K562 (cell line): ENCODE measurements around the gene TMEM203. TPM values are rescaled to one million over a fixed set of nuclear protein-coding genes. Genes with fewer than 3 reads are reported as not detected.

Experiments used
- ATAC-seq: fragments of 200-7000 bp; cut with Tn5 transposase; 3 replicates; pipeline ENCODE4 v1.9.1; 2020; ENCODE audit warnings: moderate library complexity
- BruUV-seq: library from RNA; stranded (reverse); fragments of 400-500 nt; replicated peaks from 2 replicates; lab custom pipeline; 2021; lab: Mats Ljungman, UMichigan
- CTCF ChIA-PET: fragments of 300-600 bp; formaldehyde crosslinking; extraction: SDS; loops from one replicate; lab custom pipeline; 2021; ENCODE audit warnings: low intra/inter-chr PET ratio; lab: Yijun Ruan, JAX
- POLR2A ChIA-PET: fragments of 300-600, 350-650 bp; sonication (Branson Sonifier 250); formaldehyde crosslinking; extraction: SDS; loops from one replicate; lab custom pipeline; 2021; ENCODE audit warnings: antibody characterized with exemption, inconsistent platforms; lab: Yijun Ruan, JAX
- DNase-seq, 4 experiments: peaks; one replicate each; pipeline versions ENCODE4 v3.0.0 to v3.0.0-alpha.2; 2011 to 2018; ENCODE audit warnings: low spot score in 3 of 4, mixed read lengths in 3 of 4; ENCODE audit errors: extremely low read depth in 1 of 4
- FAIRE-seq: peaks from 2 replicates; lab custom pipeline; 2011; peaks lifted over from hg19 to GRCh38; lab: Jason Lieb, UNC
- H2AFZ ChIP-seq: 2 replicates; pipeline ENCODE4 v1.6.0; 2011; ENCODE audit warnings: low read depth, low read length, control low read depth, inconsistent platforms
- H3K27ac ChIP-seq: fragments of 200-600 bp; 3 replicates; pipeline ENCODE4 v1.8.0; 2011; ENCODE audit warnings: low read depth, mild to moderate bottlenecking, control low read depth, inconsistent platforms, low read length, moderate library complexity, mixed read lengths; ENCODE audit errors: extremely low read depth
- H3K27me3 ChIP-seq, 2 experiments: fragments of 300-600 bp in 1 of 2; 2 replicates in 1 of 2; 3 replicates in 1 of 2; pipeline versions ENCODE4 v1.6.0 to v1.8.0; 2011; ENCODE audit warnings: inconsistent platforms in 2 of 2, low read length in 2 of 2, mild to moderate bottlenecking in 1 of 2, mixed read lengths in 1 of 2, moderate library complexity in 1 of 2; ENCODE audit not compliant: control insufficient read depth in 2 of 2, insufficient read depth in 2 of 2
- H3K36me3 ChIP-seq: fragments of 300-600 bp; 3 replicates; pipeline ENCODE4 v1.8.0; 2011; ENCODE audit warnings: mild to moderate bottlenecking, low read length, inconsistent platforms; ENCODE audit not compliant: control insufficient read depth, insufficient read depth
- H3K4me1 ChIP-seq, 2 experiments: fragments of 200-600 bp in 1 of 2; replicated peaks in 1 of 2; 2 replicates in 1 of 2; 3 replicates in 1 of 2; pipeline versions ENCODE4 v1.5.1 to v1.8.0; 2011; ENCODE audit warnings: inconsistent platforms in 2 of 2, low read length in 2 of 2, mild to moderate bottlenecking in 1 of 2, mixed read lengths in 1 of 2, moderate library complexity in 1 of 2; ENCODE audit not compliant: control insufficient read depth in 2 of 2, insufficient read depth in 2 of 2
- H3K4me2 ChIP-seq: 2 replicates; pipeline ENCODE4 v1.6.1; 2011; ENCODE audit warnings: low read length, control low read depth, inconsistent platforms, mixed read lengths; ENCODE audit not compliant: insufficient read depth
- H3K4me3 ChIP-seq: fragments of 200-600 bp; sonication (generic), shearing (Covaris generic); 2 replicates; pipeline ENCODE4 v1.5.1; 2016; ENCODE audit warnings: control low read depth, inconsistent platforms
- H3K79me2 ChIP-seq: fragments of 200-600 bp; 3 replicates; pipeline ENCODE4 v1.8.0; 2011; ENCODE audit warnings: low read length, inconsistent platforms; ENCODE audit not compliant: control insufficient read depth, insufficient read depth
- H3K9ac ChIP-seq, 2 experiments: 2 replicates each; pipeline versions ENCODE4 v1.6.0 to v1.6.1; 2011; ENCODE audit warnings: low read depth in 2 of 2, low read length in 2 of 2, control low read depth in 1 of 2, inconsistent platforms in 1 of 2, mild to moderate bottlenecking in 1 of 2, mixed read lengths in 1 of 2; ENCODE audit not compliant: insufficient read depth in 1 of 2
- H3K9me1 ChIP-seq: one replicate; pipeline ENCODE4 v1.6.0; 2011; ENCODE audit warnings: inconsistent platforms, mild to moderate bottlenecking, low read length, moderate library complexity; ENCODE audit not compliant: control insufficient read depth, insufficient read depth
- H3K9me3 ChIP-seq: replicated peaks from 2 replicates; pipeline ENCODE4 v1.5.1; 2011; ENCODE audit warnings: low read depth, low read length, inconsistent platforms; ENCODE audit not compliant: control insufficient read depth, insufficient read depth
- H4K20me1 ChIP-seq: replicated peaks from 2 replicates; pipeline ENCODE4 v1.6.1; 2011; ENCODE audit warnings: low read length, inconsistent platforms, mixed read lengths; ENCODE audit not compliant: control insufficient read depth, insufficient read depth
- EP400 ChIP-seq: fragments of 450-650 bp; IDR thresholded peaks from 2 replicates; pipeline ENCODE4 v1.6.1; 2017; ENCODE audit warnings: antibody characterized with exemption, mild to moderate bottlenecking, moderate library complexity
- HMGN3 ChIP-seq: IDR thresholded peaks from 2 replicates; pipeline ENCODE4 v1.6.1; 2011; ENCODE audit warnings: borderline replicate concordance, low read depth, mild to moderate bottlenecking, mixed read lengths, low read length; ENCODE audit not compliant: insufficient read length; ENCODE audit errors: extremely low read depth
- POLR2G ChIP-seq: fragments of 200-400 bp; formaldehyde crosslinking; IDR thresholded peaks from 2 replicates; pipeline ENCODE4 v1.6.1; 2017; ENCODE audit warnings: low read depth, mild to moderate bottlenecking, antibody characterized with exemption, low read length, moderate library complexity
- RBFOX2 ChIP-seq: fragments of 200-400 bp; formaldehyde crosslinking; IDR thresholded peaks from 2 replicates; pipeline ENCODE4 v1.6.1; 2017; ENCODE audit warnings: low read depth, mild to moderate bottlenecking, low read length, moderate library complexity
- SOX6 ChIP-seq: fragments of 450-650 bp; IDR thresholded peaks from 2 replicates; pipeline ENCODE4 v1.6.1; 2014; ENCODE audit warnings: mild to moderate bottlenecking
- ZNF146 ChIP-seq: IDR thresholded peaks from one replicate; pipeline ENCODE4 v1.6.1; 2018; ENCODE audit warnings: missing compliant biosample characterization; ENCODE audit not compliant: unreplicated experiment
- ZNF668 ChIP-seq: fragments of 250-450 bp; sonication (Bioruptor Pico); IDR thresholded peaks from 2 replicates; pipeline ENCODE4 v1.8.0; 2022; ENCODE audit warnings: mild to moderate bottlenecking, inconsistent platforms
- WGBS: fragments of 100-300 bp; shearing (Covaris generic); methylation state at CpG from one replicate; pipeline ENCODE4 v1.1.6; 2016; ENCODE audit warnings: low coverage, mixed read lengths; ENCODE audit not compliant: insufficient coverage; ENCODE audit errors: missing lambda C conversion rate; 5-methylcytosine and 5-hydroxymethylcytosine counted together
- in situ Hi-C: fragments of 300-500 bp; cut with MboI; formaldehyde crosslinking; loops from 4 replicates; pipeline ENCODE4 v1.15.0; 2018; ENCODE audit warnings: inconsistent platforms, mixed read lengths
- intact Hi-C: fragments of 100-400 bp; cut with micrococcal nuclease; formaldehyde crosslinking; loops from 2 replicates; pipeline ENCODE4 v1.14.2; 2022
- polyA plus RNA-seq, 8 experiments: library from polyadenylated mRNA; depleted of rRNA in 4 of 8; stranded (reverse) in 5 of 8; unstranded in 3 of 8; fragments of >200 nt; fragmentation: Nextera tagmentation in 2 of 8; fragmentation: Illumina TruSeq in 1 of 8; extraction: Ambion mirVana in 2 of 8; extraction: Trizol in 1 of 8; gene quantifications; 2 replicates each; pipeline versions ENCODE4 v1.2.1 to v1.2.3, GENCODE V29; 2011 to 2014; ENCODE audit warnings: inconsistent platforms in 1 of 8, missing spikeins in 1 of 8
- total RNA-seq, 7 experiments: library from RNA; depleted of rRNA in 6 of 7; stranded (reverse); fragments of >200 nt in 6 of 7; fragmentation: Illumina TruSeq in 2 of 7; extraction: Trizol in 2 of 7; gene quantifications; 2 replicates each; pipeline versions ENCODE4 v1.2.1 to v1.2.3, GENCODE V29; 2011 to 2021; ENCODE audit warnings: low replicate concordance in 1 of 7
- TF ChIP-seq, protein P1 (sequence below): sonication (generic); formaldehyde crosslinking; IDR thresholded peaks from 2 replicates; pipeline ENCODE4 v1.8.1; 2023; ENCODE audit warnings: mild to moderate bottlenecking, missing genetic modification reagents
- TF ChIP-seq, protein P2 (sequence below): fragments of 450-650 bp; IDR thresholded peaks from 2 replicates; pipeline ENCODE4 v1.6.1; 2016; ENCODE audit warnings: missing biosample characterization, missing genetic modification characterization
- TF ChIP-seq, protein P3 (sequence below), 2 experiments: fragments of 450-650 bp in 1 of 2; sonication (generic) in 1 of 2; formaldehyde crosslinking in 1 of 2; IDR thresholded peaks in 1 of 2; conservative IDR thresholded peaks in 1 of 2; 2 replicates each; pipeline versions ENCODE4 v1.6.1 to v1.8.1; 2016 to 2023; ENCODE audit warnings: mild to moderate bottlenecking in 2 of 2, moderate library complexity in 2 of 2, inconsistent platforms in 1 of 2, missing genetic modification reagents in 1 of 2

The TMEM203 gene
- total and polyA plus RNA-seq, 9 of the 15 experiments (the other 6 are each of a cell fraction or from before 2014, with no cell fraction given): 8.8 to 59.5 (median 37.6) TPM

DNA sequence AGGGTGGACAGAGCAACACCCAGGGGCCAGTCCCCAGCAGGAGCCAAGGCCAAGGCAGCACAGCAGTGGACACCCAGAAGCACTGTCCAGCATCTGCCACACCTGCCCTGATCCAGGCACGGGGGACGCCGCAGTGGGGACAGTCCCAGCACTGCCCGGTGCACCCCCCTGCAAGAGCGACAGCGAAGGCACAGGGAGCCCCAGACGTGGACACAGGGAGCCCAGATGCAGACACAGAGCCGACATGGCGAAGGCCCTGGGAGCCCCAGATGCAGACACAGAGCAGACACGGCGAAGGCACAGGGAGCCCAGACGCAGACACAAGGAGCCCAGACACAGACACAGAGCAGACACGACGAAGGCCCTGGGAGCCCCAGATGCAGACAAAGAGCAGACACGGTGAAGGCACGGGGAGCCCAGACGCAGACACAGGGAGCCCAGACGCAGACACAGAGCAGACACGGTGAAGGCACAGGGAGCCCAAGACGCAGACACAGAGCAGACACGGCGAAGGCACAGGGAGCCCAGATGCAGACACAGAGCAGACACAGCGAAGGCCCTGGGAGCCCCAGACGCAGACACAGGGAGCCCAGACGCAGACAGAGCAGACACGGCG, 21.4 kb downstream of the TMEM203 start:
- FAIRE-seq: no peak
- no TSS peak for BruUV-seq

DNA sequence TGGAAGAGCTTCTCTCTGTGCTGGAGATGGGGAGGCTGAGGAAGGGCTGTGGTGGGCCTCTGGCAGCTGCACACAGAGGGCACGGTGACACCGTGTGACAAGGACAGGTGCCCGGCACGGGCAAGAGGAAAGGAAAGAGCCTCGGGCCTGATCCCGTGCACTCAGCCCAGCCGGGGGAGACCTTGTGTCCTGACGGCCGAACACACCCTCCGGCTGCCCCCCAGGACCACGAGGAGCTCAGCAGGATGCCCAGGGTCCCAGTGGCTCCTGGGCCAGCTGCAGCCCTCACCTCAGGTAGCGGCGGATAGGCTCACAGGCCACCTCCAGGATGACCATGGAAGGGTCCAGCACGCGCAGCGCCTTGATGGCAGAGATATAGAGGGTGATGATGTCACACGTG, 22.6 kb downstream of the TMEM203 start:
- peak overlapping the region in 1 of 2 experiments; percentile 35; a peak in 2 of 4 replicates for H3K9ac ChIP-seq
- peaks cover 14 to 80% of the 10 kb centered on the region in 2 experiments for H3K4me1 ChIP-seq
- ChIA-PET POLR2A (interaction anchor here (1.1 kb wide), 1 partner anchor 16 kb away, joined by 4 read pairs; no protein-coding TSS in a partner anchor), CTCF (no interaction called here)
- peaks cover 79% of the 10 kb centered on the region; the same call in 2 of the 3 replicates for H3K36me3 ChIP-seq
- in situ Hi-C loops: no loop called here
- H4K20me1 ChIP-seq: peaks cover 8% of the 10 kb centered on the region
- BruUV-seq: no TSS peak
- H3K27ac ChIP-seq: no peak overlapping the region
- H3K9me1 ChIP-seq: no peaks in the 10 kb centered on the region
- WGBS: 90% methylated on average over 13 of the region's 17 CpGs
- no peak overlapping the region for H3K4me3 ChIP-seq
- H3K4me2 ChIP-seq: no peak overlapping the region
- H3K27me3 ChIP-seq: no peaks in the 10 kb centered on the region
- no peaks in the 10 kb centered on the region for H3K9me3 ChIP-seq
- DNase-seq: no peak
- intact Hi-C loops: no loop called here
- ATAC-seq: no peak
- no peak for FAIRE-seq
- H2AFZ ChIP-seq: no peak overlapping the region
- peaks cover 18% of the 10 kb centered on the region for H3K79me2 ChIP-seq
- no peak for TF ChIP-seq ZNF146 (CRISPR knock-in tag)
- peak; percentile 25 for TF ChIP-seq HMGN3
- TF ChIP-seq, protein P1, sequence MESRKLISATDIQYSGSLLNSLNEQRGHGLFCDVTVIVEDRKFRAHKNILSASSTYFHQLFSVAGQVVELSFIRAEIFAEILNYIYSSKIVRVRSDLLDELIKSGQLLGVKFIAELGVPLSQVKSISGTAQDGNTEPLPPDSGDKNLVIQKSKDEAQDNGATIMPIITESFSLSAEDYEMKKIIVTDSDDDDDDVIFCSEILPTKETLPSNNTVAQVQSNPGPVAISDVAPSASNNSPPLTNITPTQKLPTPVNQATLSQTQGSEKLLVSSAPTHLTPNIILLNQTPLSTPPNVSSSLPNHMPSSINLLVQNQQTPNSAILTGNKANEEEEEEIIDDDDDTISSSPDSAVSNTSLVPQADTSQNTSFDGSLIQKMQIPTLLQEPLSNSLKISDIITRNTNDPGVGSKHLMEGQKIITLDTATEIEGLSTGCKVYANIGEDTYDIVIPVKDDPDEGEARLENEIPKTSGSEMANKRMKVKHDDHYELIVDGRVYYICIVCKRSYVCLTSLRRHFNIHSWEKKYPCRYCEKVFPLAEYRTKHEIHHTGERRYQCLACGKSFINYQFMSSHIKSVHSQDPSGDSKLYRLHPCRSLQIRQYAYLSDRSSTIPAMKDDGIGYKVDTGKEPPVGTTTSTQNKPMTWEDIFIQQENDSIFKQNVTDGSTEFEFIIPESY (CRISPR knock-in tag): peak; percentile 58; the same call in 1 of the 2 replicates
- no peak for TF ChIP-seq ZNF668 (CRISPR knock-in tag)
- TF ChIP-seq RBFOX2: 0 out of 2 replicates have a peak, but pooled peaks have one; percentile 8
- TF ChIP-seq, protein P2, sequence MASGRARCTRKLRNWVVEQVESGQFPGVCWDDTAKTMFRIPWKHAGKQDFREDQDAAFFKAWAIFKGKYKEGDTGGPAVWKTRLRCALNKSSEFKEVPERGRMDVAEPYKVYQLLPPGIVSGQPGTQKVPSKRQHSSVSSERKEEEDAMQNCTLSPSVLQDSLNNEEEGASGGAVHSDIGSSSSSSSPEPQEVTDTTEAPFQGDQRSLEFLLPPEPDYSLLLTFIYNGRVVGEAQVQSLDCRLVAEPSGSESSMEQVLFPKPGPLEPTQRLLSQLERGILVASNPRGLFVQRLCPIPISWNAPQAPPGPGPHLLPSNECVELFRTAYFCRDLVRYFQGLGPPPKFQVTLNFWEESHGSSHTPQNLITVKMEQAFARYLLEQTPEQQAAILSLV (tag): no peak
- TF ChIP-seq, protein P3, sequence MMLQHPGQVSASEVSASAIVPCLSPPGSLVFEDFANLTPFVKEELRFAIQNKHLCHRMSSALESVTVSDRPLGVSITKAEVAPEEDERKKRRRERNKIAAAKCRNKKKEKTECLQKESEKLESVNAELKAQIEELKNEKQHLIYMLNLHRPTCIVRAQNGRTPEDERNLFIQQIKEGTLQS (IDR thresholded peaks at IDR 0.05): 0 out of 2 replicates have a peak, but pooled peaks have one; percentile 13
- TF ChIP-seq, protein P3 (CRISPR knock-in tag; conservative IDR thresholded peaks at IDR 0.05): no peak
- no peak for TF ChIP-seq SOX6

More for the DNA sequence above, 21.4 kb downstream of the TMEM203 start:
- peaks cover 26% of the 10 kb centered on the region for H3K79me2 ChIP-seq
- no peak overlapping the region; a peak in 1 of 4 replicates for H3K9ac ChIP-seq
- H3K27me3 ChIP-seq: no peaks in the 10 kb centered on the region
- no peak overlapping the region for H3K27ac ChIP-seq
- no peak overlapping the region for H2AFZ ChIP-seq
- no peak for ATAC-seq
- H3K4me1 ChIP-seq: peaks cover 11 to 79% of the 10 kb centered on the region in 2 experiments
- H3K36me3 ChIP-seq: peaks cover 74% of the 10 kb centered on the region; the same call in 2 of the 3 replicates
- ChIA-PET CTCF (no interaction called here), POLR2A (interaction anchor here (0.5 to 1.1 kb wide), 3 partner anchors 10 to 15 kb away, joined by 3 to 9 read pairs (median 4); no protein-coding TSS in a partner anchor)
- no peak overlapping the region for H3K4me2 ChIP-seq
- no peaks in the 10 kb centered on the region for H3K9me3 ChIP-seq
- TF ChIP-seq RBFOX2: 0 out of 2 replicates have a peak, but pooled peaks have one; percentile 28
- 0 out of 2 replicates have a peak, but pooled peaks have one; percentile 57 for TF ChIP-seq POLR2G
- TF ChIP-seq EP400: no peak
- no peaks in the 10 kb centered on the region for H3K9me1 ChIP-seq
- H3K4me3 ChIP-seq: no peak overlapping the region
- no peak for DNase-seq
- in situ Hi-C loops (no loop called here), intact Hi-C loops (no loop called here)
- H4K20me1 ChIP-seq: peaks cover 8% of the 10 kb centered on the region
- WGBS: 91% methylated on average over 25 of the region's 27 CpGs
